GM19043 (cell line): ENCODE measurements around the gene SATL1.
"Not testable (repeated sequence)": the region's sequence is repeated elsewhere in the genome, so short reads cannot be mapped to it uniquely, and the experiment has no call there.

ENCODE experiments used
- ATAC-seq: cut with Tn5 transposase; IDR thresholded peaks from one replicate; pipeline ENCODE4 v1.9.1; 2021; ENCODE audit warnings: low read depth; ENCODE audit not compliant: unreplicated experiment

SATL1 gene, protein sequence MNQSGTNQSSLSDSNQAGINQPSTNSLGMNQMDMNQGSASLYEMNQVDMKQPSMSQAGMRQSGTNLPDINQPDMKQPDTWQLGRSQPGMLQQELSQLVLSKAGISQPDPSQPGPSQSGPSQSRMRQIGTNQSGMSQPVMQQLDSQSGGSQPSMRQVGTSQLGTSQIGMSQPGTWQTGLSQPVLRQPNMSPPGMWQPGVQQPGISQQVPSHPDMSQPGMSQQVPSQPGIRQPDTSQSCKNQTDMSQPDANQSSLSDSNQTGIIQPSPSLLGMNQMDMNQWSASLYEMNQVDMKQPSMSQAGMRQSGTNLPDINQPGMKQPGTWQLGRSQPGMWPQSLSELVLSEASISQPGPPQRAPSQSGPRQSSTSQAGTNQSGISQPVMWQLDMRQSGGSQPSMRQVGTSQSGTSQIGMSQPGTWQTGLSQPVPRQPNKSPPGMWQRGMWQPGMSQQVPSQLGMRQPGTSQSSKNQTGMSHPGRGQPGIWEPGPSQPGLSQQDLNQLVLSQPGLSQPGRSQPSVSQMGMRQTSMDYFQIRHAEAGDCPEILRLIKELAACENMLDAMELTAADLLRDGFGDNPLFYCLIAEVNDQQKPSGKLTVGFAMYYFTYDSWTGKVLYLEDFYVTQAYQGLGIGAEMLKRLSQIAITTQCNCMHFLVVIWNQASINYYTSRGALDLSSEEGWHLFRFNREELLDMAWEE

DNA sequence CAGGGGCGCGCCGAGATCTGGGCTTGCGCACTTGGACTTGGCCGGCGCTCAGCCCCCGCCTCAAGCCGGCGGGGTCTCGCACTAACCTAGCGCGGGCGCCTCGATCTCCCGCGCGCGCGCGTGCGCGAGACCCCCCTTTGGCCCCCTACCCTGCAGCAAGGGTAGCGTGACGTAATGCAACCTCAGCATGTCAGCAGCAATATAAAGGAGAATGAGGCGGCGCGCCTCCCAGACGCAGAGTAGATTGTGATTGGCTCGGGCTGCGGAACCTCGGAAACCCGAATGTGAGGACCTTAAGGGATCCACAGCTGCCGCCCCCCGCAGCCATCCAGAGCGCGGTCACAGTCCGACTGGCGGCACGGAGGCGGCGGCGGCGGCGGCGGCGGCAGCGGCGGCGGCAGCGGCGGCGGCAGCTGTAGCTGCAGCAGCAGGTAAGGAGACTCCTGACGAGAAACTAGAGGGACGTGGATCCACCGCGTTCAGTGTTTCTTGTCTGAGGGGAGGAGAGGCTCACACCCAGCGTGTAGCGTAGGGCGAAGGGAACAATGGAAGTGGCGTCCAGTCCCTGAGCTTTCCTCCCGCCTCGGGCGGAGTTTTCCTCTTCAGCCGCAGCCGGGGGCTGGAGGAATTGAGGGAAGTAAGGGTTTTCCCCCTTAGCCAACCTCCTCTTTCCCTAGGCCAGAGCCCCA, at the start of gene SATL1, which contains the start of gene ZNF711:
Gene SATL1 (minus strand): TSS at position 19 of the 689 bp plus-strand sequence. CDS start 134,811 bp downstream, outside the sequence.
Gene ZNF711 (plus strand): TSS at position 231 of the 689 bp plus-strand sequence. CDS start 3,582 bp downstream, outside the sequence.
- peak; percentile 39 for ATAC-seq

DNA sequence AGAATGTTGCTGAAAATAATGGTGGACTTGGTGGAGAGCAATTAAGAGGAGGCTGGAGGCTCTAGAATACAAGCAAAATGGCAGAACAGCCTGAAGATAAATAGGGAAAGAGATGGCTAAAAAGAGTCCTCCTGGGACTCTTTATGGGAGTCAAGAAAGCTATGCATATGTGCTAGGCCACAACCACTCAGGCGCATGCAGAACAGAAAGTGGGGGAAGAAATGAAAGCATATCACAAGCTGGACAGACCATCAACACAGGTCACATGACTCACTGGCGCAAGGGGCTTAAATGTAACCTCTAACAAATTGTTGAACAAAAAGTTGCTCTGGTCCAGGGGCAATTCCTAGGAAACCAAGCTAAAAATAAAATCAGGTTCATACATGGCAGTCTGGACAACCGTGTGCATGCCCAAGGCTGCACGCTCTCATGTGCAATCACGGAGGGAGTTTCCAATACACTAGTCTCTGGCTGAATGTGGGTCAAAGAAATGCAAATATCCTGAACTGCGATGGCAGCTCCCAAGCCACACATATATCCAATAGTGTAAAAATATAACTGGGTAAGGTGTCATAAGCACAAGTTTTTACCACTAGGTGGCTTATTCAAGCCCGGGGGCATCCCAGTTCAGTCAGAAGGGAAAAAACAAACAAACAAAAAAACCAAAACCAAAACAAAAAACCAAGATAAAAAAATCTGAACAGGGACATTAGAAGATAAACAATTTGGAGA, 45.6 kb upstream of the SATL1 start:
- no peak for ATAC-seq

DNA sequence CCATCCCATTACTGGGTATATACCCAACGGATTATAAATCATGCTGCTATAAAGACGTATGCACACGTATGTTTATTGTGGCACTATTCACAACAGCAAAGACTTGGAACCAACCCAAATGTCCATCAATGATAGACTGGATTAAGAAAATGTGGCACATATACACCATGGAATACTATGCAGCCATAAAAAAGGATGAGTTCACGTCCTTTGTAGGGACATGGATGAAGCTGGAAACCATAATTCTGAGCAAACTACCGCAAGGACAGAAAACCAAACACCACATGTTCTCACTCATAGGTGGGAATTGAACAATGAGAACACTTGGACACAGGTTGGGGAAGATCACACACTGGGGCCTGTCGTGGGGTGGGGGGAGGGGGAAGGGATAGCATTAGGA, 41.7 kb upstream of the SATL1 start:
- not testable (repeated sequence) for ATAC-seq

DNA sequence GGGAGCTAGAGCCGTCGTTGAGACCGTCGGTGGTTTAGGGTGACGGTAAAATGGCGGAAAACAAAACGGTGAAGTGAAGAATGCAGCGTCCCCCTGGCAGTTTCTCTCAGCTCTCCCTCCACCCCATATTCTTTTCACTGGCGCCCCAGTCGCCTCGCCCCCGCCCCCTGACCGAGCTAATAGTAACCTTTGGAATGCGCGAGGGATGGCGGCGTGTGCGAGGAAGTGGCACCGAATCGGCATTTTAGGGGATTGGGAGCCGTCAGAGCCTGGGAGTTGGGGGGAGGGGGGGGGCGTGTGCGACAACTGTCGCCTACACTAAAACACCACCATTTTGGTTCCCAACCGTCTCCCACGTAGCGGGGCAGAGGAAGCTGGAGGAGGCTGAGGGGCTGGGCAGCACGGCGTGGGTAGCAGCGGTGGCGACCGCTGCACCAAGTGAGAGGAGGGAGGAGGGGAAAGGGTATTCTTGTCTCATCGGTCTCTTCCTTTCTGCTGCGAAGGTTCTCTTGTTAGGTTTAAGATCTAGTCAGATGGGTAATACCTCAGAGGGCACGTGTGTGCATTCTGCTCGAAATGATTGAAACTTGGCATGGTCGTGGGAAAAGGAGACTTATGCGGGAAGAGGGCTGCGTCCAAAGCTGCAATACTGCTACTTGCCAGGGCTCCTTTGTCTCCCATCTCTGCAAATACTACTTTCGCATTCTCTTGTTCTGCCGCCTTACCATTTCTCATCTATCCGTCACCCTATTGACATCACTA, 1.1 kb upstream of the SATL1 start:
- ATAC-seq: peak; percentile 34

DNA sequence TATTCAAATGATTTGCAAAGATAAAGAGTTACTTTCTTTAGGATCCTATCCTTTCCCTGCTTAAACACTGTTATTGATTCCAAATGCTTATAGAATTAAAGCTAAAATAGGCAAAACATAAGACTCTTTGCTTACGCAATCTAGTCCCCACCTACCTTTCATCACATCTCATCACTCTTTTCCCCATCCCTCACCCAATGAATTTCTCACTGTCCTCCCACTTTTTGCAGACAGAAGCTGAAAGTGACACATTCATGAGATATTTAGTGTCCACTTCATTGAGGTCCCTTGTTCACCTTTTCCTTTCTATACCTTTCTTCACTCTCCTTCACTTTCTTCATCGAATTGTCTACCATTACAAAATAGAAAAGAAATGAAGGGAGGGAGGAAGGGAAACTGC, 424 bp downstream of the SATL1 start:
- no peak for ATAC-seq

DNA sequence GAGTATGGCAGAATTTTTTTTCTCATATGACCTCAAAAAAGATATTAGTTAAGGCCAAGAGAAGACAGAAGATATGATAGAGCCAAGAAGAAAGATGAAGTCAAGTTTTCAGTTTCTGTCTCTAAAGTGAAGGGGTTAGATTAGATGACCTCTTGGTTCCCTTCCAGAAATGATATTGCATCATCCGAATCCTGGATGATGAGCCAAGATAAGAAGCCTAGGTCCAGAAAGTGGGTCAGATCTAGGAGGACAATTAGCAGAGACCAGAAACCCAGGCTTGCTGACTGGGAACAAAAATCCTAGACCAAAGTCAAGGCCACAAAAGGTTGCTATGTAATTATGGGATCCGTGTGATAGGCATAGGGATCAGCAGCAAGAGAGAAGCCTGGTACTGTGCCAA, 20.2 kb downstream of the SATL1 start:
- no peak for ATAC-seq

DNA sequence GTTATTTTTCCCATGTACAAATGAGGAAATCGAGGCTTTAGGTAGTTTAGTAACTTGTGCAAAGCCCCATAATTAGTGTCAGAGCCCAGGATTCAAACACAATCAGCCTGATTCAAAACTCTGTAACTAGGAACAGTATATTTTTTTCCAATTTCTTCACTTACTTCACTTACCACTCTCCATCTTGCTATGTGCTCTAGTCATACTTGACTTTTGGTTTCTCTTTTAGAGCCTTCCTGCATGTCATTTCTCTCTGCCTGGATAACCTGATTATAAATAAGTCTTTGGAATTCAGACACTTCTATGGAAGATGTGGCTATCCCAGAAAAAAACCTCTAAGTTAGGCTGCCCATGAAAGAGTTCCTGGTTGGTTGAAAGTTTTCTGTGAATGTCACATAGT, 22.2 kb downstream of the SATL1 start:
- ATAC-seq: no peak

DNA sequence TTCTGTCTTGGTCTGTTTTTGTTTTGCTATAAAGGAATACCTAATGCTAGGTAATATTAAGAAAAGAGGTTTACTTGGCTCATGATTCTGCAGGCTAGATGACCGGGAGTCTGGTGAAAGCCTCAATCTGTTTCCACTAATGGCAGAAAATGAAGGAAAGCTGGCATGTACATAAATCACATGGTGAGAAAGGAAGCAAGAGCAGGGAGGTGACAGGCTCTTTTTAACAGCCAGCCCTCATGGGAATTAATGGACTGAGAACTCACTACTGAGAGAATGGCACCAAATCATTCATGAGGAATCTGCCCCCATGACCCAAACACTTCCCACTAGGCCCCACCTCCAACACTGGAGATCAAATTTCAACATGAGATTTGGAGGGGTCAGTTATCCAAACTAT, 27.6 kb downstream of the SATL1 start:
- ATAC-seq: no peak

DNA sequence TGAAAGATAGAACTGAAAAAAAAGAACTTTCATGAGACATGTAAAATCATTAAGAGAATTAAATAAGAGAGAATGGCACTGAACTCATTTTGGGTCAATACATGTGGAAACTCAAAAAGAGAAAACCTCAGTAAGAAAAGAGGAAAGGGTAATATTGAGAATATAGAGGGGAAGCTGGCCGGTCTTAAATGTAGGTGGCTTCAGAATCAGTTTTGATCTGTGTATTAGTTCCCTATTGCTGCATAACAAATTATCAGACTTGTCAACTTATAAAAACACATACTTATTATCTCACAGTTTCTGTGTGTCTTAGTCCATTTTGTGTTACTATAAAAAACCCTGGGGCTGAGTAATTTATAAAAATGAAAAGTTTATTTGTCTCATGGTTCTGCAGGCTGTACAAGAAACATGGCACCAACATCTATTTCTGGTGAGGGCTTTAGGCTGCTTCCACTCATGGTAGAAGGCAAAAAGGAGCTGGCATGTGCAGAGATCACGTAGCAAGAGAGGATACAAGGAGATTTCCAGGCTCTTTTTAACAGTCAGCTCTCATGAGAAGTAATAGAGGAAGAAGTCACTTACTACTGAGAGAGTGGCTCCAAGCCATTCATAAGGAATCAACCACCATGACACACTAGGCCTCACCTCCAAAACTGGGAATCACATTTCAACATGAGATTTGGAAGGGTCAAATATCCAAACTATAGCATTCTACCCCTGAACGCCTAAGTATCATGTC, 29.6 kb downstream of the SATL1 start:
- no peak for ATAC-seq

DNA sequence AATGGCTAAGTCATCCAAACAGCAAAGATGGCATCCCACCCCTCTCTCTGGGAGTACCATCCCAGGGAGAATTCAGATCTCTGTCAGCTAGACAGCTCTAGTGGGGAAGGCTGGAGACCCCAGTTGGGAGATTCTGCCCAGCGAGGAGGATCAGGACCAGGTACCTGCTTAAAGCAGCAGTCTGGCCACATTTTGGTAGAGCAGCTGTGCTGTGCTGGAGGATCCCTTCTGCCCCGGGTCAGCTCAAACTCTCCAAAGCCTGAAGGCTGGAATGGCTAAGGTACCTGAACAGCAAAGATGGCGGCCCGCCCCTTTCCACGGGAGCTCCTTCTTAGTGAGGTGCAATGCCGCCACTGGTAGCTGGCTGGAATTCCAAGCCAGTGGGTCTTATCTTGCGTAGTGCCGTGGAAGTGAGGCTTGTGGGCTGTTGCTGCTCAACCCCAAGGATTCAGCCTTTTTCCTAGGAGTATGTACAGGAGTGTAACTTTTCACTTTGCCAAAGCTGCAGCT, 40.1 kb downstream of the SATL1 start:
- ATAC-seq: no peak

DNA sequence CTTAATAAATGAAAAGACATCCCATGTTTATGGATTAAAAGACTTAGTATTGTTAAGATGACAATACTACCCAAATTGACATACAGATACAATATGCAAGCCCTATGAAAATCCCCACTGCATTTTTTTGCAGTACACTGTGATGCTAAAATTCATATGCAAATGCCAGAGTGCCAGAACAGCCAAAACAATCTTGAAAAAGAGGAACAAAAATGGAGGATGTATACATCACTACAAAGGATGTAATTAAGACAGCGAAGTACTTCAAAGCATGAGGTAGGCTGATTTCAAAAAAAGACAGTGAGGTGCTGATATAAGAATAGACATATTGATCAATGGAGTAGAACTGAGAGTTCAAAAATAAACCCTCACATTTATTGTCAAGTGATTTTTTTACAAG, 47.3 kb downstream of the SATL1 start:
- no peak for ATAC-seq

DNA sequence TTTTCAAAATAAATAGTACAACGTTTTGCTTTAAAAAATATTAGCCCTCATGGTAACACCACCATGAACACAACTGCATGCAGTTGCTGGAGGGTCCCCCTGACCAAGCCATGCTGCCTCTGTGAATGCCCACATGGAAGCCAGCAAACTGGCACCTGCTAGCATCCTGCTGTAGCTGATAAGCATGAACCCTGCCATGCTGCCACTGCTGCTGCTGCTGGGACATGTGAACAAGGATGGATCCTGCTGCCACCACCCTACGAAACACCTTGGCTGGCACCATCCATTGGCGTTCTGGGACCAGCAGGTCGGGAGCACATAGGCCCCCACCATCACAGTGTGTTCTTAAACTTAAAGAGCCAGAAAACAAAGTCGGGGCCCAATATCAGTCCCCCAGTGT, 83.9 kb downstream of the SATL1 start:
- ATAC-seq: no peak

DNA sequence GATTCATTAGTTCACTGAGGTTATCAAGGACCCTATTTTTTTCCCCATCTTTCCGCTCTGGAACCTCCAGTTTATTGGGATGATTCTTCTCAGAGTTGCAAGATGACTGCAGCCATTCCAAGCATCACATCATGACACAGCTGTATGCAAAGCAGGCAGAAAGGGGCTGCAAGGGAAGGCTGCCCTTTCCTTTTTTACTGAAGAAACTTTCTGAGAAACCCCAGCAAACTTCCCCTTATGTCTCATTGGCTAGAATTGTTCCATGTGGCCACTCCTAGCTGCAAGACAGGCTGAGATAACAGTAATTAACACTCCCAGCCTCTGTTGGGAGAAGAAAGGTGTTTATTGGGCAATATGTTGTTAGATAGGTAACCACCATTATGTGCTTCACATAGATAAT, 102.6 kb downstream of the SATL1 start:
- no peak for ATAC-seq

DNA sequence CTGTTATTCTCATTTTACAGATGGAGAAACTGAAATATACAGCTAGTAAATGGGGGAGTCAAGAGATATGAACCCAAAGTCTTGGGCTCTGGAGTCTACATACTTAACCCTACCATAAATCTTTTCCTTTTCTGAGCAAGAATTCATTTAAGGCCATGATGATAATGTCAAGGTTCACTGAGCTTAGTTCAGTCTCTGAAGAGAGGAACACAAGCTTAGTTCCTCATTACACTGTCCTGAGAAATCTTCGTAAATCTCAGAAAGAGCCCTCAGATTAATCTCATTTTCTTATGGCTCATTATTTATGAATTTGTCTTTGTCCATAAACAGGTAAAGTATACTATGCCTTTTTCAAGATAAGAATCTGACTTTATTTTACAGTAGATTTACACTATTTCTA, 104.2 kb downstream of the SATL1 start:
- no peak for ATAC-seq

DNA sequence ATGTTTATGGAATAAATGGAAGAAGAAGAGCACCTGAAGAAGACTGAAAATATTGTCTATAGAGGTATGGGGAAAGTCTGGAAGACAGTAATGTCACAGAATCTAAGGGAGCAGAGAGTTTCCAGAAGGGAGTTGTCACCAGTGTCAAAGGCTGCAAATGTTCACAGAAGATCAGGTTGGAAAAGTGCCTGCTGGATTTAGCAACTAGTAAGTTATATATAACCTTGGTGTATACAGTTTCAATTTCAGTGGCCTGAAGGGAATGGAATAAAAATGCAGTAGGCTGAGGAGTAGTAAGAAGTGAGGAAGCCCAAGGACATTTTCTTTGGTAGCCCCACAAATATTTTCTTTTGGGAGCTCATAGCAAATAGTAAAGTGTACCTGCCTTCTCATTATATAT, 107.2 kb downstream of the SATL1 start:
- no peak for ATAC-seq

DNA sequence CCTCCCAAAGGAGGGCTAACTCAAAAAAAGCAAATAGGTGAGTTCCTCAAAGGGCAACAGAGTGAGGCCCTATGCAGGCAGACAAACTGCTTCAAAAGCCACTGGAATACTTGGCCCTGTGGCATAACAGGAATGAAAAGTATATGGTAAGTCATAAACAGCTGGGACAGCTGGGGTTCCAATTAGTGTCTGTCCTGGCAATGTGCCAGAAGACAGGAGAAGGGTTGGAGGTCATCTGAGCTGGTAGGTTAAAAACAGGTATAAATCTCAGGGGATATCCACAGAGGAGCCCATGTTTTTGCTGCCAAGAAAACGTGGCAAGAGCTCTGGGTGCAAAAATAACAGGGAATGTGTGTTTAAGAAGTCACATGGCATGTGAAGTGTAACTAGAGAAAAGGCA, 128.3 kb downstream of the SATL1 start:
- no peak for ATAC-seq

DNA sequence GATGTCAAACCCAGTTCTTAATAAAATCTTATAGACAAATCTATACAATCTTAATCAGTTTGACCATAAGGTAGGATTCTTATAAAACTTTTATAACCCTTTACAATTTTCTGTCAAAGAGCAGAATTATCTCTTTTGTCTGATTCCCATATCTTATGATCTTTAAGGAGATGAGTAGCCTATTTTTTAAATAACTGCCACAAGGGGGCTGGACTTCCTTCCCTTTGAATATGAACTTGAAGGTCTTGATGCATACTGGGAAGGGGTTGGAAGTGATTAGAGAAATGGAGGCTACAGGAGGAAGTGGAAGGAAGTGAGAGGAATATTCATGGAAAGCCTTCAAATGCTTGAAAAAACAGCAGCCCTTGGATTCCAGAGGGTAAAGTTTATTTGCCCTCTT, 128.8 kb downstream of the SATL1 start:
- ATAC-seq: no peak

DNA sequence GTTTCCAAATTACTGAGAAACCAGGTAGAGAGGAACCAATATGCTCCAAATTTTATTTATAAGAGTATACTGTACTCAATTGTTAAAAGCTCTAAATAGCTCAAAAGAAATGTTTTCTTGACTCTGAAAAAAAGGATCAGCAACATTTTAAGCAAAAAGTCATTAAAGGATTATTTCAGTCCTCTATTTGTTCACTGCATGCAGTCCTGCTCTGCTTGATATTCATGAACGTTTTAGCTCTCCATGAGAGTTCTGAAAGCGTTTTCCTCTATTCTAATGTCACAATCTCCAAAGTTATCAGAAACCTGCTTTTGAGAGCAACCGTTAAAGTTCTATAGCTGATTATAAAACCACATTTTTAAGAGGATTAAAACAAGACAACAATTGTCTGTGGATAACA, 129.4 kb downstream of the SATL1 start:
- no peak for ATAC-seq

DNA sequence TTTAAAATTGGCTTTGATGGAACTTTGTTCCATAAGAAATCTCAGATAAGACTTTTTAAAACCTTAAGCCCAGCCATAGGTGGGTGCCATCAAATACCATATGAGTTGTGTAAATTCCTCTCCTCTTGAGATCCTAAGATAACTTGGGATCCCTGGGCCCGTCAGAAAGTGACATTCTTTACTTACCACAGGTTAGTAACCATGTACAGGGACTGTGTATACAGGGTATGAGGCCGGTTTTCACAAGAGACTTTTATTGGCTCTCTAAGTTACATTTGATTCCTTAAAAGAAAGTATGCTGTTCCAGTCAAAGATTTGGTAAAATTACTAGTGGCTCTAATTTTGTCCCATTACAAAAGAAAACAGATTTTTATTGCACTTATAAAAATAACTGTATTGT, 129.8 kb downstream of the SATL1 start:
- no peak for ATAC-seq
